Activated naive CD4-positive, alpha-beta T cell treated with anti-CD3 and anti-CD28 coated beads for 36 hours (primary cell): ENCODE measurements around the gene TLR1. TPM values are rescaled to one million over a fixed set of nuclear protein-coding genes. Genes with fewer than 3 reads are reported as not detected.
"Not testable (repeated sequence)": the region's sequence is repeated elsewhere in the genome, so short reads cannot be mapped to it uniquely, and the experiment has no call there.

Source experiments
- CTCF ChIA-PET: fragments of 350-600 bp; sonication (Branson Sonifier 250); formaldehyde crosslinking; loops from one replicate; lab custom pipeline; 2021; ENCODE audit warnings: antibody characterized with exemption; lab: Charles Lee
- DNase-seq: peaks from one replicate; pipeline ENCODE4 v3.0.0-alpha.2; 2020
- H3K27ac Mint-ChIP-seq: one replicate; pipeline ENCODE4 v1.8.0; 2021; ENCODE audit warnings: mild to moderate bottlenecking, mixed read lengths
- H3K27me3 Mint-ChIP-seq: one replicate; pipeline ENCODE4 v1.8.0; 2021; ENCODE audit warnings: low read depth, mixed read lengths
- H3K36me3 Mint-ChIP-seq: one replicate; pipeline ENCODE4 v1.8.0; 2021; ENCODE audit warnings: low read depth, mixed read lengths
- H3K4me1 Mint-ChIP-seq: one replicate; pipeline ENCODE4 v1.8.0; 2021; ENCODE audit warnings: low read depth, mixed read lengths
- H3K4me3 Mint-ChIP-seq: one replicate; pipeline ENCODE4 v1.8.0; 2021; ENCODE audit warnings: mild to moderate bottlenecking, moderate library complexity, mixed read lengths
- H3K9me3 Mint-ChIP-seq: one replicate; pipeline ENCODE4 v1.8.0; 2021; ENCODE audit warnings: mixed read lengths
- intact Hi-C: fragments of 100-400 bp; cut with micrococcal nuclease; formaldehyde crosslinking; loops from one replicate; pipeline ENCODE4 v1.15.1; 2023
- total RNA-seq, 2 experiments: library from RNA; stranded (reverse); gene quantifications; one replicate each; pipeline ENCODE4 v1.2.3, GENCODE V29; 2021

Gene TLR1
- total RNA-seq, 2 experiments from 2014 or later, result 4.0 to 4.2 TPM

- peaks cover 6% of the 10 kb centered on the region for H3K9me3 Mint-ChIP-seq
- intact Hi-C loops, result no loop called here
- no peak overlapping the region for H3K4me3 Mint-ChIP-seq
- no peak for DNase-seq
- H3K36me3 Mint-ChIP-seq, result peaks cover 1% of the 10 kb centered on the region
- H3K4me1 Mint-ChIP-seq, result peaks cover 4% of the 10 kb centered on the region
- CTCF ChIA-PET, result interaction anchor here (0.7 to 8.1 kb wide), 4 partner anchors 19 to 671 kb away, joined by 3 to 127 read pairs (median 4); partner anchors contain the start of genes TLR1 and WDR19
- no peak overlapping the region for H3K27ac Mint-ChIP-seq
- no peaks in the 10 kb centered on the region for H3K27me3 Mint-ChIP-seq
Observed at GRCh38 chr4:38785041-38785790, 19.4 kb downstream of the TLR1 start.

GRCh38 chr4:38784141-38784540, 20.4 kb downstream of the TLR1 start:
- Mint-ChIP-seq H3K4me1 (peaks cover 4% of the 10 kb centered on the region), H3K36me3 (no peaks in the 10 kb centered on the region), H3K9me3 (no peaks in the 10 kb centered on the region), H3K4me3 (no peak overlapping the region), H3K27me3 (no peaks in the 10 kb centered on the region), H3K27ac (no peak overlapping the region)
- no peak for DNase-seq
- CTCF ChIA-PET, result interaction anchor here (0.6 to 8.1 kb wide), 4 partner anchors 11 to 77 kb away, joined by 3 to 127 read pairs (median 9); no protein-coding TSS in a partner anchor
- intact Hi-C loops, result no loop called here

- H3K4me1 Mint-ChIP-seq, result peaks cover 4% of the 10 kb centered on the region
- CTCF ChIA-PET, result interaction anchor here (0.6 to 8.1 kb wide), 33 partner anchors 10 to 905 kb away, joined by 3 to 127 read pairs (median 4); partner anchors contain the start of gene TLR1
- no peaks in the 10 kb centered on the region for H3K9me3 Mint-ChIP-seq
- no peaks in the 10 kb centered on the region for H3K36me3 Mint-ChIP-seq
- H3K4me3 Mint-ChIP-seq, result no peak overlapping the region
- no peaks in the 10 kb centered on the region for H3K27me3 Mint-ChIP-seq
- no peak overlapping the region for H3K27ac Mint-ChIP-seq
- no peak for DNase-seq
- intact Hi-C loops, result loop anchor here (1.0 kb wide), 2 partner anchors 24 to 604 kb away; no protein-coding TSS in a partner anchor
Observed at GRCh38 chr4:38783109-38783460, 21.5 kb downstream of the TLR1 start.

GRCh38 chr4:38782452-38783108, 22.0 kb downstream of the TLR1 start, which contains the start of gene TLR10:
Gene TLR10, minus strand, starts transcription at chr4:38782990. Its CDS starts 7,400 bp downstream, at chr4:38775590.
- H3K27ac Mint-ChIP-seq, result no peak within 1 kb of the TSS
- H3K27me3 Mint-ChIP-seq, result no peaks in the 10 kb centered on the region
- no peak within 1 kb of the TSS for H3K4me3 Mint-ChIP-seq
- peaks cover 4% of the 10 kb centered on the region for H3K4me1 Mint-ChIP-seq
- CTCF ChIA-PET, result interaction anchor here (0.6 to 8.1 kb wide), 34 partner anchors 8 to 905 kb away, joined by 3 to 127 read pairs (median 4); partner anchors contain the start of gene TLR1
- intact Hi-C loops, result loop anchor here (1.0 kb wide), 2 partner anchors 23 to 603 kb away; no protein-coding TSS in a partner anchor
- H3K9me3 Mint-ChIP-seq, result no peaks in the 10 kb centered on the region
- peak; percentile 57 for DNase-seq
- H3K36me3 Mint-ChIP-seq, result no peaks in the 10 kb centered on the region

GRCh38 chr4:38781854-38782261, 22.7 kb downstream of the TLR1 start:
- no peaks in the 10 kb centered on the region for H3K9me3 Mint-ChIP-seq
- H3K36me3 Mint-ChIP-seq, result no peaks in the 10 kb centered on the region
- no peak for DNase-seq
- intact Hi-C loops, result no loop called here
- H3K4me1 Mint-ChIP-seq, result peaks cover 4% of the 10 kb centered on the region
- H3K27ac Mint-ChIP-seq, result no peak overlapping the region
- H3K27me3 Mint-ChIP-seq, result no peaks in the 10 kb centered on the region
- H3K4me3 Mint-ChIP-seq, result no peak overlapping the region
- CTCF ChIA-PET, result interaction anchor here (0.5 to 8.1 kb wide), 26 partner anchors 9 to 1190 kb away, joined by 3 to 127 read pairs (median 6); partner anchors contain the start of gene TLR1

GRCh38 chr4:38780833-38781484, 23.6 kb downstream of the TLR1 start:
- no peaks in the 10 kb centered on the region for H3K27me3 Mint-ChIP-seq
- H3K9me3 Mint-ChIP-seq, result no peaks in the 10 kb centered on the region
- H3K27ac Mint-ChIP-seq, result no peak overlapping the region
- H3K36me3 Mint-ChIP-seq, result no peaks in the 10 kb centered on the region
- intact Hi-C loops, result no loop called here
- H3K4me1 Mint-ChIP-seq, result peaks cover 4% of the 10 kb centered on the region
- no peak overlapping the region for H3K4me3 Mint-ChIP-seq
- CTCF ChIA-PET, result interaction anchor here (0.6 to 8.1 kb wide), 14 partner anchors 9 to 882 kb away, joined by 3 to 127 read pairs (median 6); partner anchors contain the start of gene TLR1
- no peak for DNase-seq

- no peaks in the 10 kb centered on the region for H3K9me3 Mint-ChIP-seq
- H3K27me3 Mint-ChIP-seq, result no peaks in the 10 kb centered on the region
- H3K4me3 Mint-ChIP-seq, result no peak overlapping the region
- CTCF ChIA-PET, result interaction anchor here (0.7 to 8.1 kb wide), 5 partner anchors 8 to 1622 kb away, joined by 4 to 127 read pairs (median 5); no protein-coding TSS in a partner anchor
- H3K27ac Mint-ChIP-seq, result no peak overlapping the region
- DNase-seq, result no peak
- no peaks in the 10 kb centered on the region for H3K36me3 Mint-ChIP-seq
- H3K4me1 Mint-ChIP-seq, result peaks cover 4% of the 10 kb centered on the region
- intact Hi-C loops, result no loop called here
Observed at GRCh38 chr4:38779790-38780189, 24.8 kb downstream of the TLR1 start.

- DNase-seq, H3K27ac Mint-ChIP-seq, intact Hi-C loops, H3K4me1 Mint-ChIP-seq, H3K9me3 Mint-ChIP-seq, H3K27me3 Mint-ChIP-seq, H3K36me3 Mint-ChIP-seq, CTCF ChIA-PET, H3K4me3 Mint-ChIP-seq: not testable (repeated sequence)
Observed at GRCh38 chr4:38777925-38778324, 26.7 kb downstream of the TLR1 start.

GRCh38 chr4:38775326-38775725, 29.3 kb downstream of the TLR1 start:
- intact Hi-C loops, result no loop called here
- DNase-seq, result no peak

GRCh38 chr4:38774181-38774955, 30.2 kb downstream of the TLR1 start:
- Mint-ChIP-seq H3K36me3 (no peaks in the 10 kb centered on the region), H3K9me3 (no peaks in the 10 kb centered on the region), H3K27me3 (no peaks in the 10 kb centered on the region), H3K27ac (no peak overlapping the region), H3K4me1 (no peaks in the 10 kb centered on the region), H3K4me3 (no peak overlapping the region)
- no peak for DNase-seq
- intact Hi-C loops, result no loop called here
- CTCF ChIA-PET, result interaction anchor here (6.4 kb wide), 1 partner anchor 15 kb away, joined by 43 read pairs; no protein-coding TSS in a partner anchor

More at GRCh38 chr4:38775326-38775725, 29.3 kb downstream of the TLR1 start:
- Mint-ChIP-seq H3K9me3 (no peaks in the 10 kb centered on the region), H3K4me3 (no peak overlapping the region), H3K4me1 (no peaks in the 10 kb centered on the region), H3K27me3 (no peaks in the 10 kb centered on the region), H3K27ac (no peak overlapping the region), H3K36me3 (no peaks in the 10 kb centered on the region)
- CTCF ChIA-PET, result interaction anchor here (1.0 kb wide), 1 partner anchor 86 kb away, joined by 3 read pairs; no protein-coding TSS in a partner anchor

GRCh38 chr4:38770281-38770680, 34.3 kb downstream of the TLR1 start:
- intact Hi-C loops, result loop anchor here (1.0 kb wide), 1 partner anchor 29 kb away; no protein-coding TSS in a partner anchor
- H3K4me1 Mint-ChIP-seq, DNase-seq, H3K27me3 Mint-ChIP-seq, H3K36me3 Mint-ChIP-seq, H3K27ac Mint-ChIP-seq, H3K4me3 Mint-ChIP-seq: not testable (repeated sequence)
- peaks cover 11% of the 10 kb centered on the region for H3K9me3 Mint-ChIP-seq
- CTCF ChIA-PET, result interaction anchor here (0.7 to 6.4 kb wide), 6 partner anchors 11 to 365 kb away, joined by 3 to 43 read pairs (median 6); partner anchors contain the start of genes TLR1 and TLR10
